IMR-90 (cell line): Measurements from ENCODE around the gene NADK. TPM values are rescaled to one million over a fixed set of nuclear protein-coding genes. Genes with fewer than 3 reads are reported as not detected.

ENCODE experiments used
- ATAC-seq: fragments of 200-7000 bp; cut with Tn5 transposase; 2 replicates; pipeline ENCODE4 v1.9.1; 2020; ENCODE audit warnings: low read depth, mild to moderate bottlenecking, moderate library complexity
- BruUV-seq: library from RNA; stranded (reverse); fragments of 400-500 nt; replicated peaks from 2 replicates; lab custom pipeline; 2021; lab: Mats Ljungman, UMichigan
- CTCF ChIA-PET: fragments of 300-600 bp; formaldehyde crosslinking; extraction: SDS; loops from one replicate; lab custom pipeline; 2021; ENCODE audit warnings: antibody characterized with exemption; lab: Yijun Ruan, JAX
- POLR2A ChIA-PET: fragments of 300-600 bp; sonication (Branson Sonifier 250); formaldehyde crosslinking; loops from one replicate; lab custom pipeline; 2022; ENCODE audit warnings: antibody characterized with exemption; ENCODE audit not compliant: unreplicated experiment; lab: Charles Lee
- DNase-seq: peaks from one replicate; pipeline ENCODE4 v3.0.0; 2013
- H2AFZ ChIP-seq: replicated peaks from 2 replicates; pipeline ENCODE3; 2013; ENCODE audit warnings: low read length, mild to moderate bottlenecking; ENCODE audit not compliant: poor library complexity
- H2AK5ac ChIP-seq: 2 replicates; pipeline ENCODE4 v1.6.1; 2013; ENCODE audit warnings: low read depth, low read length, inconsistent platforms
- H2AK9ac ChIP-seq: replicated peaks from 2 replicates; pipeline ENCODE3; 2013; ENCODE audit warnings: mild to moderate bottlenecking, low read depth, low read length, moderate library complexity; ENCODE audit not compliant: poor library complexity
- H2BK120ac ChIP-seq: 2 replicates; pipeline ENCODE4 v1.6.1; 2013; ENCODE audit warnings: low read depth, low read length, inconsistent platforms
- H2BK15ac ChIP-seq: 3 replicates; pipeline ENCODE4 v1.6.1; 2013; ENCODE audit warnings: low read depth, low read length, inconsistent platforms
- H2BK20ac ChIP-seq: 2 replicates; pipeline ENCODE4 v1.6.1; 2013; ENCODE audit warnings: low read depth, mild to moderate bottlenecking, inconsistent platforms, low read length, moderate library complexity
- H2BK5ac ChIP-seq: 2 replicates; pipeline ENCODE4 v1.6.1; 2013; ENCODE audit warnings: mild to moderate bottlenecking, low read depth, low read length, inconsistent platforms; ENCODE audit not compliant: poor library complexity, severe bottlenecking
- H3K14ac ChIP-seq: replicated peaks from 2 replicates; pipeline ENCODE4 v1.6.1; 2013; ENCODE audit warnings: low read depth, low read length, inconsistent platforms
- H3K18ac ChIP-seq: 2 replicates; pipeline ENCODE4 v1.6.1; 2013; ENCODE audit warnings: low read depth, low read length, control low read depth
- H3K23ac ChIP-seq: 2 replicates; pipeline ENCODE4 v1.6.1; 2013; ENCODE audit warnings: low read depth, low read length, inconsistent platforms
- H3K27ac ChIP-seq: 2 replicates; pipeline ENCODE4 v1.5.1; 2013; ENCODE audit warnings: mild to moderate bottlenecking, control low read depth, low read length; ENCODE audit not compliant: insufficient read depth
- H3K27me3 ChIP-seq: 2 replicates; pipeline ENCODE4 v1.6.1; 2013; ENCODE audit warnings: low read length; ENCODE audit not compliant: control insufficient read depth, insufficient read depth
- H3K36me3 ChIP-seq: 2 replicates; pipeline ENCODE4 v1.6.1; 2013; ENCODE audit warnings: low read length, mixed read lengths; ENCODE audit not compliant: control insufficient read depth, insufficient read depth
- H3K4ac ChIP-seq: 2 replicates; pipeline ENCODE4 v1.6.1; 2013; ENCODE audit warnings: low read depth, low read length, inconsistent platforms
- H3K4me1 ChIP-seq: 2 replicates; pipeline ENCODE4 v1.6.1; 2013; ENCODE audit warnings: low read length, mixed read lengths; ENCODE audit not compliant: control insufficient read depth, insufficient read depth
- H3K4me2 ChIP-seq: 2 replicates; pipeline ENCODE4 v1.6.1; 2013; ENCODE audit warnings: low read depth, mild to moderate bottlenecking, control low read depth, low read length, moderate library complexity
- H3K4me3 ChIP-seq: 2 replicates; pipeline ENCODE4 v1.5.1; 2013; ENCODE audit warnings: low read depth, mild to moderate bottlenecking, control low read depth, low read length, moderate library complexity; ENCODE audit not compliant: insufficient read depth
- H3K56ac ChIP-seq: 2 replicates; pipeline ENCODE4 v1.6.1; 2013; ENCODE audit warnings: low read length, inconsistent platforms; ENCODE audit not compliant: insufficient read depth; ENCODE audit errors: extremely low read depth
- H3K79me1 ChIP-seq, 2 experiments: 2 replicates each; pipeline ENCODE4 v1.6.1; 2013; ENCODE audit warnings: low read length in 2 of 2, inconsistent platforms in 1 of 2, low read depth in 1 of 2
- H3K9ac ChIP-seq: 2 replicates; pipeline ENCODE4 v1.6.1; 2013; ENCODE audit warnings: low read depth, low read length, control low read depth
- H3K9me1 ChIP-seq: 2 replicates; pipeline ENCODE4 v1.6.1; 2013; ENCODE audit warnings: low read length, inconsistent platforms; ENCODE audit not compliant: insufficient read depth
- H3K9me3 ChIP-seq: 2 replicates; pipeline ENCODE4 v1.6.1; 2013; ENCODE audit warnings: low read length; ENCODE audit not compliant: control insufficient read depth, insufficient read depth
- H4K20me1 ChIP-seq: 2 replicates; pipeline ENCODE4 v1.6.1; 2013; ENCODE audit warnings: low read length, inconsistent platforms; ENCODE audit not compliant: insufficient read depth
- H4K5ac ChIP-seq: 2 replicates; pipeline ENCODE4 v1.6.1; 2013; ENCODE audit warnings: mild to moderate bottlenecking, low read depth, low read length, control low read depth
- H4K8ac ChIP-seq, 2 experiments: 2 replicates each; pipeline ENCODE4 v1.6.1; 2013; ENCODE audit warnings: low read depth in 2 of 2, low read length in 2 of 2, control low read depth in 1 of 2, inconsistent platforms in 1 of 2
- H4K91ac ChIP-seq: 2 replicates; pipeline ENCODE4 v1.6.1; 2013; ENCODE audit warnings: low read depth, low read length, inconsistent platforms; ENCODE audit not compliant: insufficient read depth
- CEBPB ChIP-seq: IDR thresholded peaks from 2 replicates; pipeline ENCODE4 v1.6.1; 2012; ENCODE audit warnings: low read depth, low read length, improper control_type of control experiment
- CTCF ChIP-seq: conservative IDR thresholded peaks from 2 replicates; pipeline ENCODE4 v1.5.1; 2012; ENCODE audit warnings: mild to moderate bottlenecking, low read depth, low read length, improper control_type of control experiment
- ELK1 ChIP-seq: fragments of 150-350 bp; IDR thresholded peaks from 2 replicates; pipeline ENCODE4 v1.6.1; 2016; ENCODE audit warnings: low read depth, mild to moderate bottlenecking, low read length, moderate library complexity, borderline replicate concordance
- FOS ChIP-seq: fragments of 150-350 bp; IDR thresholded peaks from 2 replicates; pipeline ENCODE4 v1.6.1; 2016; ENCODE audit warnings: low read depth, low read length
- MAFK ChIP-seq: IDR thresholded peaks from 2 replicates; pipeline ENCODE4 v1.6.1; 2012; ENCODE audit warnings: low read depth, low read length, improper control_type of control experiment
- MAZ ChIP-seq: IDR thresholded peaks from 2 replicates; pipeline ENCODE4 v1.6.1; 2012; ENCODE audit warnings: low read depth, mild to moderate bottlenecking, low read length, improper control_type of control experiment, moderate library complexity, borderline replicate concordance
- MXI1 ChIP-seq: IDR thresholded peaks from 2 replicates; pipeline ENCODE4 v1.6.1; 2012; ENCODE audit warnings: low read depth, mild to moderate bottlenecking, low read length, moderate library complexity, borderline replicate concordance
- NFE2L2 ChIP-seq: fragments of 150-350 bp; IDR thresholded peaks from 2 replicates; pipeline ENCODE4 v1.6.1; 2016; ENCODE audit warnings: low read depth, mild to moderate bottlenecking, low read length
- POLR2A ChIP-seq: IDR thresholded peaks from 2 replicates; pipeline ENCODE4 v1.6.1; 2012; ENCODE audit warnings: mild to moderate bottlenecking, low read depth, low read length
- RAD21 ChIP-seq: IDR thresholded peaks from 2 replicates; pipeline ENCODE4 v1.6.1; 2012; ENCODE audit warnings: low read length, improper control_type of control experiment
- RCOR1 ChIP-seq: IDR thresholded peaks from 2 replicates; pipeline ENCODE4 v1.6.1; 2012; ENCODE audit warnings: mild to moderate bottlenecking, low read length, improper control_type of control experiment; ENCODE audit not compliant: insufficient replicate concordance
- RFX5 ChIP-seq: IDR thresholded peaks from 2 replicates; pipeline ENCODE4 v1.8.0; 2012; ENCODE audit warnings: low read depth, mild to moderate bottlenecking, low read length, moderate library complexity
- SMC3 ChIP-seq: fragments of 150-350 bp; IDR thresholded peaks from 2 replicates; pipeline ENCODE4 v1.6.1; 2016; ENCODE audit warnings: low read depth, mild to moderate bottlenecking, antibody characterized with exemption, low read length, moderate library complexity
- USF2 ChIP-seq: fragments of 150-350 bp; IDR thresholded peaks from 2 replicates; pipeline ENCODE4 v1.6.1; 2017; ENCODE audit warnings: mild to moderate bottlenecking, antibody characterized with exemption, low read length, low read depth
- WGBS, 2 experiments: methylation state at CpG; one replicate each; pipeline versions ENCODE4 v1.1.5 to v1.1.7; 2013; ENCODE audit warnings: missing lambda C conversion rate in 2 of 2; ENCODE audit not compliant: insufficient read length in 1 of 2; ENCODE audit errors: extremely low coverage in 2 of 2; 5-methylcytosine and 5-hydroxymethylcytosine counted together
- dilution Hi-C: fragments of 300-500 bp; cut with HindIII; formaldehyde crosslinking; loops from one replicate; pipeline ENCODE4 v1.14.3; 2018; ENCODE audit warnings: low sequenced_read_pairs; ENCODE audit not compliant: unreplicated experiment
- in situ Hi-C: fragments of 300-500 bp; cut with MboI; formaldehyde crosslinking; loops from 3 replicates; pipeline ENCODE4 v1.14.3; 2019; ENCODE audit warnings: low sequenced_read_pairs, inconsistent platforms, mixed read lengths
- intact Hi-C: fragments of 100-400 bp; cut with micrococcal nuclease; formaldehyde crosslinking; loops from 2 replicates; pipeline ENCODE4 v1.10.0; 2022
- polyA plus RNA-seq, 3 experiments: library from polyadenylated mRNA; depleted of rRNA; stranded (reverse); fragments of >200 nt; gene quantifications; 2 replicates each; pipeline ENCODE4 v1.2.3, GENCODE V29; 2012; ENCODE audit warnings: low replicate concordance in 1 of 3
- total RNA-seq: library from RNA; depleted of rRNA; stranded (reverse); fragments of >200 nt; gene quantifications from 2 replicates; pipeline ENCODE4 v1.2.3, GENCODE V29; 2012

NADK gene
- total and polyA plus RNA-seq, 2 of the 4 experiments (the other 2 are of a cell fraction): 12.5 to 56.1 TPM

GRCh38 chr1:1780598-1781525 lies 2.6 kb upstream of the NADK start:
- Histone ChIP-seq H3K4ac (no peak overlapping the region), H2AK9ac (peak overlapping the region; percentile 71), H2BK5ac (no peak overlapping the region), H3K9me3 (no peaks in the 10 kb centered on the region), H4K91ac (no peak overlapping the region), H3K23ac (no peak overlapping the region), H3K4me2 (no peak overlapping the region), H2BK15ac (no peak overlapping the region), H3K4me3 (no peak overlapping the region), H3K14ac (no peak overlapping the region), H3K56ac (no peak overlapping the region), H3K18ac (no peak overlapping the region), H3K27me3 (no peaks in the 10 kb centered on the region), H4K8ac (no peak overlapping the region), H3K9ac (no peak overlapping the region), H2BK20ac (no peak overlapping the region), H2AFZ (peak overlapping the region; percentile 56), H2BK120ac (no peak overlapping the region), H4K20me1 (peaks cover 31% of the 10 kb centered on the region), H2AK5ac (peak overlapping the region; percentile 57; the same call in 1 of the 2 replicates), H3K79me1 (peaks cover 10 to 55% of the 10 kb centered on the region in 2 experiments), H4K5ac (no peak overlapping the region), H3K4me1 (peaks cover 22% of the 10 kb centered on the region), H3K36me3 (peaks cover 13% of the 10 kb centered on the region), H3K27ac (no peak overlapping the region), H3K9me1 (peaks cover 11% of the 10 kb centered on the region)
- POLR2A ChIA-PET: no interaction called here
- in situ Hi-C loops: loop anchor here (10.0 kb wide), 1 partner anchor 124 kb away; no protein-coding TSS in a partner anchor
- CTCF ChIA-PET: no interaction called here
- dilution Hi-C loops: no loop called here
- DNase-seq (no peak), ATAC-seq (no peak)
- BruUV-seq: no TSS peak
- TF ChIP-seq NFE2L2: no peak
- no peak for TF ChIP-seq USF2
- no peak for TF ChIP-seq RFX5
- no peak for TF ChIP-seq POLR2A
- TF ChIP-seq ELK1: no peak
- TF ChIP-seq MAZ: no peak
- TF ChIP-seq CEBPB: no peak
- TF ChIP-seq MAFK: no peak
- no peak for TF ChIP-seq RAD21
- TF ChIP-seq FOS: no peak
- no peak for TF ChIP-seq CTCF
- TF ChIP-seq SMC3: no peak
- TF ChIP-seq MXI1: no peak
- TF ChIP-seq RCOR1: no peak
- 73% methylated on average over 4 of the region's 7 CpGs; no CpG with 5 or more reads in 1 of the 2 experiments for WGBS, 2 experiments
- intact Hi-C loops: no loop called here
